HepG2 (cell line): ENCODE results near the gene SPCS1.

Experiments
- CTCF ChIP-seq: sonication (generic); formaldehyde crosslinking; IDR thresholded peaks from 2 replicates; pipeline ENCODE4 v1.5.0; 2020; ENCODE audit warnings: mild to moderate bottlenecking, missing genetic modification reagents, moderate library complexity
- SP1 ChIP-seq, 2 experiments: fragments of 450-650 bp in 1 of 2; sonication (generic) in 1 of 2; formaldehyde crosslinking in 1 of 2; IDR thresholded peaks; 2 replicates each; pipeline versions ENCODE4 v1.4.0 to v1.6.1; 2016 to 2020; ENCODE audit warnings: missing genetic modification reagents in 1 of 2

GRCh38 chr3:52671676-52672075 is 34.2 kb upstream of the SPCS1 start:
- TF ChIP-seq SP1 (IDR thresholded peaks at IDR 0.05) = no peak
- no peak for TF ChIP-seq SP1 (CRISPR knock-in tag; IDR thresholded peaks at IDR 0.05)
- no peak for TF ChIP-seq CTCF (CRISPR knock-in tag)
